Inflammatory macrophage treated with lipopolysaccharide for 1 hour (primary cell): ENCODE results near the gene SPACA4.
A peak's percentile ranks its signal among the peaks of the same experiment; 100 is the strongest.
"Not testable (repeated sequence)": the region's sequence is repeated elsewhere in the genome, so short reads cannot be mapped to it uniquely, and the experiment has no call there.

ENCODE experiments used
- DNase-seq, 2 donors: peaks; one replicate each; pipeline ENCODE4 v3.0.0-alpha.2; 2020 to 2022

SPACA4 gene

GRCh38 chr19:48619692-48620585, 13.4 kb downstream of the SPACA4 start:
- DNase-seq: peak; percentile 40 to 56

- DNase-seq: no peak
Measured at GRCh38 chr19:48623556-48624066, 17.1 kb downstream of the SPACA4 start.

- DNase-seq: peak; percentile 90 to 91
Measured at GRCh38 chr19:48624067-48624594, 17.6 kb downstream of the SPACA4 start.

- no peak for DNase-seq
Measured at GRCh38 chr19:48624791-48625723, 18.5 kb downstream of the SPACA4 start.

- no peak for DNase-seq
Measured at GRCh38 chr19:48625891-48626327, 19.4 kb downstream of the SPACA4 start.

- DNase-seq: no peak
Measured at GRCh38 chr19:48627201-48627864, 20.8 kb downstream of the SPACA4 start.

GRCh38 chr19:48627865-48628314, 21.3 kb downstream of the SPACA4 start:
- DNase-seq: no peak

- no peak for DNase-seq
Measured at GRCh38 chr19:48628486-48629296, 22.1 kb downstream of the SPACA4 start.

- DNase-seq: no peak
Measured at GRCh38 chr19:48629297-48629598, 22.7 kb downstream of the SPACA4 start.

- no peak for DNase-seq
Measured at GRCh38 chr19:48629599-48630295, 23.2 kb downstream of the SPACA4 start.

GRCh38 chr19:48630296-48631063, 23.9 kb downstream of the SPACA4 start:
- no peak for DNase-seq

- no peak for DNase-seq
Measured at GRCh38 chr19:48631225-48631624, 24.7 kb downstream of the SPACA4 start.

- not testable (repeated sequence) for DNase-seq
Measured at GRCh38 chr19:48632286-48632685, 25.7 kb downstream of the SPACA4 start.

- DNase-seq: no peak
Measured at GRCh38 chr19:48632692-48633147, 26.2 kb downstream of the SPACA4 start.

GRCh38 chr19:48633148-48634035, 26.9 kb downstream of the SPACA4 start:
- no peak for DNase-seq

- DNase-seq: no peak
Measured at GRCh38 chr19:48634036-48634342, 27.4 kb downstream of the SPACA4 start.

GRCh38 chr19:48634424-48635262, 28.1 kb downstream of the SPACA4 start:
- peak; percentile 62 to 78 for DNase-seq
